HEK293 (cell line): ENCODE results near the gene TIMP4.

Experiments used
- CTCF ChIA-PET: fragments of 350-600 bp; formaldehyde crosslinking; extraction: SDS; loops from one replicate; lab custom pipeline; 2021; ENCODE audit warnings: antibody characterized with exemption; lab: Yijun Ruan, JAX
- POLR2A ChIA-PET: fragments of 300-600 bp; formaldehyde crosslinking; extraction: SDS; loops from one replicate; lab custom pipeline; 2020; ENCODE audit warnings: antibody characterized with exemption, inconsistent platforms; lab: Yijun Ruan, JAX
- H3K27ac ChIP-seq: fragments of 200-500 bp; sonication (Bioruptor generic); 2 replicates; pipeline ENCODE4 v1.5.1; 2014; ENCODE audit warnings: low read depth, low read length, control low read depth, inconsistent platforms; ENCODE audit errors: extremely low read depth
- H3K36me3 ChIP-seq, 2 experiments: fragments of 200-500 bp in 1 of 2; sonication (Bioruptor generic) in 1 of 2; 1 replicate in 1 of 2; 2 replicates in 1 of 2; pipeline ENCODE4 v1.5.1; 2014 to 2017; ENCODE audit warnings: inconsistent platforms in 2 of 2, low read length in 2 of 2; ENCODE audit not compliant: control insufficient read depth in 2 of 2, insufficient read depth in 1 of 2
- H3K4me1 ChIP-seq: fragments of 200-500 bp; sonication (Bioruptor generic); 2 replicates; pipeline ENCODE4 v1.5.1; 2014; ENCODE audit warnings: mild to moderate bottlenecking, low read length, inconsistent platforms; ENCODE audit not compliant: control insufficient read depth, insufficient read depth
- H3K4me3 ChIP-seq: 2 replicates; pipeline ENCODE4 v1.5.1; 2011; ENCODE audit warnings: low read depth, mild to moderate bottlenecking, control low read depth, low read length, moderate library complexity
- H3K9me3 ChIP-seq: fragments of 200-500 bp; sonication (Bioruptor generic); 2 replicates; pipeline ENCODE4 v1.5.1; 2014; ENCODE audit warnings: low read depth, low read length, inconsistent platforms; ENCODE audit not compliant: control insufficient read depth, insufficient read depth
- GLIS2 ChIP-seq: fragments of 450-650 bp; formaldehyde crosslinking; IDR thresholded peaks from 2 replicates; pipeline ENCODE4 v1.5.1; 2016; ENCODE audit warnings: missing biosample characterization, missing genetic modification characterization
- PRDM1 ChIP-seq: fragments of 450-650 bp; formaldehyde crosslinking; IDR thresholded peaks from 2 replicates; pipeline ENCODE4; 2016; ENCODE audit warnings: missing biosample characterization, missing genetic modification characterization
- TCF7L2 ChIP-seq: IDR thresholded peaks from 2 replicates; pipeline ENCODE4 v1.6.1; 2011; ENCODE audit warnings: low read depth, mild to moderate bottlenecking, inconsistent platforms, low read length, moderate library complexity, borderline replicate concordance
- ZBTB11 ChIP-seq: fragments of 450-650 bp; formaldehyde crosslinking; conservative IDR thresholded peaks from 2 replicates; pipeline ENCODE4 v1.5.1; 2016; ENCODE audit warnings: low read depth, missing biosample characterization, missing genetic modification characterization
- ZBTB44 ChIP-seq: fragments of 450-650 bp; IDR thresholded peaks from 2 replicates; pipeline ENCODE4 v1.5.1; 2018; ENCODE audit warnings: missing biosample characterization, mild to moderate bottlenecking, missing genetic modification characterization
- ZNF10 ChIP-seq: fragments of 450-650 bp; formaldehyde crosslinking; IDR thresholded peaks from 2 replicates; pipeline ENCODE4 v1.5.1; 2017; ENCODE audit warnings: missing biosample characterization, missing genetic modification characterization
- ZNF174 ChIP-seq: fragments of 450-650 bp; formaldehyde crosslinking; IDR thresholded peaks from 2 replicates; pipeline ENCODE4 v1.5.0; 2017; ENCODE audit warnings: missing biosample characterization, mild to moderate bottlenecking, missing genetic modification characterization
- ZNF391 ChIP-seq: fragments of 450-650 bp; formaldehyde crosslinking; IDR thresholded peaks from 2 replicates; pipeline ENCODE4 v1.5.1; 2016; ENCODE audit warnings: low read depth, missing biosample characterization, missing genetic modification characterization, borderline replicate concordance
- ZNF510 ChIP-seq: fragments of 450-650 bp; formaldehyde crosslinking; IDR thresholded peaks from 2 replicates; pipeline ENCODE4 v1.5.1; 2018; ENCODE audit warnings: mild to moderate bottlenecking, missing genetic modification characterization, missing biosample characterization; ENCODE audit not compliant: insufficient replicate concordance
- ZNF513 ChIP-seq: fragments of 450-650 bp; IDR thresholded peaks from 2 replicates; pipeline ENCODE4 v1.5.1; 2018; ENCODE audit warnings: missing biosample characterization, missing genetic modification characterization
- ZNF560 ChIP-seq: fragments of 450-650 bp; formaldehyde crosslinking; IDR thresholded peaks from 2 replicates; pipeline ENCODE4 v1.5.1; 2017; ENCODE audit warnings: missing biosample characterization, missing genetic modification characterization, borderline replicate concordance
- ZNF571 ChIP-seq: fragments of 450-650 bp; formaldehyde crosslinking; IDR thresholded peaks from 2 replicates; pipeline ENCODE4 v1.5.0; 2017; ENCODE audit warnings: missing biosample characterization, missing genetic modification characterization
- ZNF610 ChIP-seq: fragments of 450-650 bp; formaldehyde crosslinking; IDR thresholded peaks from 2 replicates; pipeline ENCODE4 v1.5.1; 2016; ENCODE audit warnings: missing biosample characterization, missing genetic modification characterization, borderline replicate concordance
- ZNF768 ChIP-seq: fragments of 450-650 bp; formaldehyde crosslinking; IDR thresholded peaks from 2 replicates; pipeline ENCODE4 v1.5.1; 2018; ENCODE audit warnings: missing biosample characterization, mild to moderate bottlenecking, missing genetic modification characterization
- ZNF777 ChIP-seq: fragments of 450-650 bp; formaldehyde crosslinking; IDR thresholded peaks from 2 replicates; pipeline ENCODE4 v1.5.1; 2017; ENCODE audit warnings: missing biosample characterization, missing genetic modification characterization, borderline replicate concordance
- ZNF785 ChIP-seq: fragments of 450-650 bp; formaldehyde crosslinking; IDR thresholded peaks from 2 replicates; pipeline ENCODE4 v1.5.1; 2016; ENCODE audit warnings: missing biosample characterization, missing genetic modification characterization
- ZSCAN30 ChIP-seq: fragments of 450-650 bp; IDR thresholded peaks from 2 replicates; pipeline ENCODE4 v1.5.1; 2018; ENCODE audit warnings: missing biosample characterization, mild to moderate bottlenecking, missing genetic modification characterization, moderate library complexity
- ZSCAN4 ChIP-seq: fragments of 450-650 bp; formaldehyde crosslinking; IDR thresholded peaks from 2 replicates; pipeline ENCODE4 v1.5.1; 2017; ENCODE audit warnings: missing biosample characterization, missing genetic modification characterization
- ZSCAN5A ChIP-seq: fragments of 450-650 bp; formaldehyde crosslinking; IDR thresholded peaks from 2 replicates; pipeline ENCODE4 v1.5.1; 2016; ENCODE audit warnings: missing biosample characterization, missing genetic modification characterization

The TIMP4 gene

GRCh38 chr3:12142476-12142875 lies 16.2 kb downstream of the TIMP4 start:
- no peak overlapping the region for H3K27ac ChIP-seq
- POLR2A ChIA-PET, result interaction anchor here (1.2 kb wide), 1 partner anchor 38 kb away, joined by 3 read pairs; no protein-coding TSS in a partner anchor
- no peaks in the 10 kb centered on the region for H3K9me3 ChIP-seq
- no peaks in the 10 kb centered on the region for H3K4me1 ChIP-seq
- TF ChIP-seq ZSCAN4 (tag by site-specific recombination), result no peak
- no peak for TF ChIP-seq ZNF174
- no peak for TF ChIP-seq TCF7L2
- no peak for TF ChIP-seq ZNF513 (tag by site-specific recombination)
- TF ChIP-seq ZNF768, result no peak
- TF ChIP-seq ZNF560 (tag by site-specific recombination), result no peak
- no peak for TF ChIP-seq ZNF777 (tag by site-specific recombination)
- no peak for TF ChIP-seq ZNF610 (tag by site-specific recombination)
- no peak for TF ChIP-seq ZNF510 (tag by site-specific recombination)
- no peak for TF ChIP-seq ZSCAN5A (tag by site-specific recombination)
- TF ChIP-seq ZSCAN30 (tag by site-specific recombination), result no peak
- no peak for TF ChIP-seq GLIS2 (tag by site-specific recombination)
- no peak for TF ChIP-seq ZBTB44 (tag by site-specific recombination)
- TF ChIP-seq ZNF571 (tag by site-specific recombination), result no peak
- no peak for TF ChIP-seq ZBTB11 (tag by site-specific recombination)
- TF ChIP-seq PRDM1 (tag by site-specific recombination), result no peak
- TF ChIP-seq ZNF10 (tag by site-specific recombination), result no peak
- no peak for TF ChIP-seq ZNF785 (tag by site-specific recombination)
- TF ChIP-seq ZNF391 (tag by site-specific recombination), result no peak
- CTCF ChIA-PET, result interaction anchor here (1.5 to 2.5 kb wide), 2 partner anchors 34 to 337 kb away, joined by 3 to 6 read pairs; no protein-coding TSS in a partner anchor
- H3K4me3 ChIP-seq, result no peak overlapping the region
- H3K36me3 ChIP-seq, result no peaks in the 10 kb centered on the region; a peak in 1 of 3 replicates
